GM23338 (cell line): ENCODE data around the gene EDDM13. TPM values are rescaled to one million over a fixed set of nuclear protein-coding genes. Genes with fewer than 3 reads are reported as not detected.

Experiments
- ATAC-seq: fragments of 200-7000 bp; cut with Tn5 transposase; 3 replicates; pipeline ENCODE4 v1.9.1; 2020
- DNase-seq: peaks from one replicate; pipeline ENCODE4 v3.0.0-alpha.2; 2015; ENCODE audit warnings: low spot score
- H2AFZ ChIP-seq: fragments of 200-600 bp; sonication (generic); 2 replicates; pipeline ENCODE4 v1.8.0; 2016; ENCODE audit warnings: antibody characterized with exemption, mild to moderate bottlenecking, moderate library complexity
- H3F3A ChIP-seq: fragments of 200-600 bp; sonication (generic); replicated peaks from 2 replicates; pipeline ENCODE4 v1.8.0; 2017; ENCODE audit warnings: antibody characterized with exemption, mixed run types, low read depth
- H3K27ac ChIP-seq: fragments of 200-600 bp; sonication (generic); 2 replicates; pipeline ENCODE4 v1.6.1; 2016; ENCODE audit warnings: low read depth
- H3K27me3 ChIP-seq: fragments of 200-600 bp; sonication (generic); 2 replicates; pipeline ENCODE4 v1.8.0; 2016; ENCODE audit warnings: mild to moderate bottlenecking, mixed run types, moderate library complexity; ENCODE audit not compliant: insufficient read depth
- H3K36me3 ChIP-seq: fragments of 200-600 bp; sonication (generic); 2 replicates; pipeline ENCODE4 v1.8.0; 2016; ENCODE audit warnings: mild to moderate bottlenecking; ENCODE audit not compliant: insufficient read depth
- H3K4me1 ChIP-seq: fragments of 200-600 bp; sonication (generic); 2 replicates; pipeline ENCODE4 v1.8.0; 2016; ENCODE audit warnings: mild to moderate bottlenecking, moderate library complexity; ENCODE audit not compliant: insufficient read depth
- H3K4me2 ChIP-seq: fragments of 200-600 bp; sonication (generic); 2 replicates; pipeline ENCODE4 v1.7.1; 2017; ENCODE audit warnings: mixed run types
- H3K4me3 ChIP-seq: fragments of 200-600 bp; sonication (generic); 2 replicates; pipeline ENCODE4 v1.6.1; 2016; ENCODE audit warnings: mixed run types
- H3K79me2 ChIP-seq: fragments of 200-600 bp; sonication (generic); replicated peaks from 2 replicates; pipeline ENCODE4 v1.8.0; 2017; ENCODE audit warnings: mild to moderate bottlenecking; ENCODE audit not compliant: insufficient read depth
- H3K9me2 ChIP-seq: fragments of 200-600 bp; sonication (generic); 2 replicates; pipeline ENCODE4 v1.8.0; 2017; ENCODE audit not compliant: insufficient read depth
- H4K20me1 ChIP-seq: fragments of 200-600 bp; sonication (generic); replicated peaks from 2 replicates; pipeline ENCODE4 v1.8.0; 2017; ENCODE audit warnings: mild to moderate bottlenecking; ENCODE audit not compliant: insufficient read depth
- H3K27ac Mint-ChIP-seq: 2 replicates; pipeline ENCODE4 v1.8.0; 2020; ENCODE audit warnings: inconsistent platforms, mild to moderate bottlenecking, moderate library complexity, mixed read lengths
- H3K27me3 Mint-ChIP-seq: 3 replicates; pipeline ENCODE4 v1.8.0; 2022; ENCODE audit warnings: low read depth, mild to moderate bottlenecking, moderate library complexity, mixed read lengths, inconsistent platforms; ENCODE audit not compliant: insufficient read depth, poor library complexity
- H3K36me3 Mint-ChIP-seq: 3 replicates; pipeline ENCODE4 v1.8.0; 2021; ENCODE audit warnings: low read depth, mild to moderate bottlenecking, inconsistent platforms, moderate library complexity, mixed read lengths
- H3K4me1 Mint-ChIP-seq: 3 replicates; pipeline ENCODE4 v1.8.0; 2020; ENCODE audit warnings: mild to moderate bottlenecking, inconsistent platforms, mixed read lengths
- H3K4me3 Mint-ChIP-seq: 3 replicates; pipeline ENCODE4 v1.8.0; 2021; ENCODE audit warnings: moderate library complexity, mild to moderate bottlenecking, inconsistent platforms, mixed read lengths
- H3K9me3 Mint-ChIP-seq: 3 replicates; pipeline ENCODE4 v1.8.0; 2020; ENCODE audit warnings: moderate library complexity, mild to moderate bottlenecking, inconsistent platforms, mixed read lengths
- CREB1 ChIP-seq: fragments of 250-450 bp; sonication (Bioruptor Pico); IDR thresholded peaks from 2 replicates; pipeline ENCODE4 v1.5.0; 2020; ENCODE audit warnings: low read depth, mild to moderate bottlenecking, moderate library complexity
- EZH2 ChIP-seq: fragments of 200-600 bp; sonication (generic); IDR thresholded peaks from one replicate; pipeline ENCODE4 v1.8.0; 2017; ENCODE audit warnings: antibody characterized with exemption, mild to moderate bottlenecking, low read depth; ENCODE audit not compliant: unreplicated experiment
- EZH2phosphoT487 ChIP-seq: fragments of 200-600 bp; sonication (generic); IDR thresholded peaks from one replicate; pipeline ENCODE4 v1.8.1; 2018; ENCODE audit warnings: antibody characterized with exemption; ENCODE audit not compliant: unreplicated experiment
- JUNB ChIP-seq: IDR thresholded peaks from one replicate; pipeline ENCODE4 v1.6.1; 2016; ENCODE audit warnings: antibody characterized with exemption; ENCODE audit not compliant: unreplicated experiment
- NANOG ChIP-seq: IDR thresholded peaks from 2 replicates; pipeline ENCODE4 v1.6.1; 2016; ENCODE audit warnings: antibody characterized with exemption, borderline replicate concordance
- POLR2AphosphoS5 ChIP-seq: IDR thresholded peaks from 2 replicates; pipeline ENCODE4 v1.6.1; 2016; ENCODE audit warnings: antibody characterized with exemption, low read depth
- STAT1 ChIP-seq: IDR thresholded peaks from one replicate; pipeline ENCODE4 v1.6.1; 2016; ENCODE audit warnings: antibody characterized with exemption; ENCODE audit not compliant: unreplicated experiment
- ZNF114 ChIP-seq: fragments of 250-450 bp; sonication (Bioruptor Pico); IDR thresholded peaks from 2 replicates; pipeline ENCODE4 v1.5.0; 2020; ENCODE audit warnings: mild to moderate bottlenecking, moderate library complexity
- ZNF331 ChIP-seq: fragments of 250-450 bp; sonication (Bioruptor Pico); IDR thresholded peaks from 2 replicates; pipeline ENCODE4 v1.5.0; 2020; ENCODE audit warnings: low read depth, mild to moderate bottlenecking, moderate library complexity
- polyA plus RNA-seq: library from polyadenylated mRNA; unstranded; fragments of >200 nt; fragmentation: Nextera tagmentation; extraction: Ambion mirVana; gene quantifications from 2 replicates; pipeline ENCODE4 v1.2.1, GENCODE V29; 2016
- total RNA-seq: library from RNA; depleted of rRNA; stranded (reverse); fragments of >200 nt; shearing (Covaris generic); gene quantifications from 2 replicates; pipeline ENCODE4 v1.2.3, GENCODE V29; 2014
- TF ChIP-seq, protein P1 (sequence below): fragments of 250-450 bp; sonication (Bioruptor Pico); IDR thresholded peaks from 2 replicates; pipeline ENCODE4 v1.5.0; 2020; ENCODE audit warnings: mild to moderate bottlenecking, moderate library complexity
- TF ChIP-seq, protein P2 (sequence below): IDR thresholded peaks from one replicate; pipeline ENCODE4 v1.6.1; 2018; ENCODE audit warnings: antibody characterized with exemption; ENCODE audit not compliant: unreplicated experiment
- TF ChIP-seq, protein P3 (sequence below): IDR thresholded peaks from 2 replicates; pipeline ENCODE4 v1.6.1; 2016; ENCODE audit warnings: antibody characterized with exemption
- TF ChIP-seq, protein P4 (sequence below), 2 experiments: fragments of 200-600 bp in 1 of 2; sonication (generic) in 1 of 2; conservative IDR thresholded peaks; 2 replicates each; pipeline versions ENCODE4 v1.5.1 to v1.6.1; 2016 to 2017; ENCODE audit warnings: antibody characterized with exemption in 2 of 2, low read depth in 2 of 2, mild to moderate bottlenecking in 2 of 2, moderate library complexity in 1 of 2

The EDDM13 gene
- total and polyA plus RNA-seq, 2 experiments from 2014 or later: 0.68 TPM; not detected in 1

DNA sequence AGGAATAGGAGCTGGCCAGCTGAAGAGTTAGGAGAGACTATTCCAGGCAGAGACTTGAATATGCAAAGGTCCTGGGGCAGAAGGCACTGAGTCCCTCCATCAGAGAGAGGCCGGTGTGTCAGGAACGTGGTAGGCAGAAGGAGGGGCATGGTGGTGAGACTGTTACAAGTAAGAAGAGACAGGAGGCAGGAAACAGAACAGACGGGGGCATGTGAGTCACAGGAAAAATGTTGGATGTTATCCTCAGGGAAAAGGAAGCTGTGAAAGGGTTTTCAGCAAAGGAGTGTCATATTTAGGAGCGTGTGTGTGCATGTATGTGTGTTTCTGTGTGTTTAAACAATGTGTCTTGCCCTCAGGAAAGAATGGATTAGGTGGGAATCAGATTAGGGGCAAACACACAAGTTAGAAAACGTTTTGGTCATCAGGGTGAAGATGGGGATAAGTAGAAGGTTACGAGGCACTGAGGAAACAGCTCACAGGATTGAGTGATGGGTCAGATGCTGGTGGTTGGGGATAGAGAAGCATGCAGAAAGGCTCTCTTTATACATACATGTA is 1.1 kb downstream of the EDDM13 start:
- Mint-ChIP-seq H3K4me3 (no peak overlapping the region), H3K4me1 (no peaks in the 10 kb centered on the region), H3K27ac (no peak overlapping the region), H3K27me3 (no peaks in the 10 kb centered on the region), H3K9me3 (peaks cover 5% of the 10 kb centered on the region; the same call in 2 of the 3 replicates), H3K36me3 (peaks cover 9% of the 10 kb centered on the region; the same call in 1 of the 3 replicates)
- H3K9me2 ChIP-seq: no peaks in the 10 kb centered on the region
- no peak for ATAC-seq
- no peak overlapping the region for H3K4me2 ChIP-seq
- H3K36me3 ChIP-seq: 0 out of 2 replicates have a peak, but pooled peaks cover 3% of the 10 kb centered on the region
- no peaks in the 10 kb centered on the region for H3K27me3 ChIP-seq
- DNase-seq: no peak
- H3K27ac ChIP-seq: no peak overlapping the region
- no peak overlapping the region for H3K4me3 ChIP-seq
- no peaks in the 10 kb centered on the region for H4K20me1 ChIP-seq
- TF ChIP-seq, protein P1, sequence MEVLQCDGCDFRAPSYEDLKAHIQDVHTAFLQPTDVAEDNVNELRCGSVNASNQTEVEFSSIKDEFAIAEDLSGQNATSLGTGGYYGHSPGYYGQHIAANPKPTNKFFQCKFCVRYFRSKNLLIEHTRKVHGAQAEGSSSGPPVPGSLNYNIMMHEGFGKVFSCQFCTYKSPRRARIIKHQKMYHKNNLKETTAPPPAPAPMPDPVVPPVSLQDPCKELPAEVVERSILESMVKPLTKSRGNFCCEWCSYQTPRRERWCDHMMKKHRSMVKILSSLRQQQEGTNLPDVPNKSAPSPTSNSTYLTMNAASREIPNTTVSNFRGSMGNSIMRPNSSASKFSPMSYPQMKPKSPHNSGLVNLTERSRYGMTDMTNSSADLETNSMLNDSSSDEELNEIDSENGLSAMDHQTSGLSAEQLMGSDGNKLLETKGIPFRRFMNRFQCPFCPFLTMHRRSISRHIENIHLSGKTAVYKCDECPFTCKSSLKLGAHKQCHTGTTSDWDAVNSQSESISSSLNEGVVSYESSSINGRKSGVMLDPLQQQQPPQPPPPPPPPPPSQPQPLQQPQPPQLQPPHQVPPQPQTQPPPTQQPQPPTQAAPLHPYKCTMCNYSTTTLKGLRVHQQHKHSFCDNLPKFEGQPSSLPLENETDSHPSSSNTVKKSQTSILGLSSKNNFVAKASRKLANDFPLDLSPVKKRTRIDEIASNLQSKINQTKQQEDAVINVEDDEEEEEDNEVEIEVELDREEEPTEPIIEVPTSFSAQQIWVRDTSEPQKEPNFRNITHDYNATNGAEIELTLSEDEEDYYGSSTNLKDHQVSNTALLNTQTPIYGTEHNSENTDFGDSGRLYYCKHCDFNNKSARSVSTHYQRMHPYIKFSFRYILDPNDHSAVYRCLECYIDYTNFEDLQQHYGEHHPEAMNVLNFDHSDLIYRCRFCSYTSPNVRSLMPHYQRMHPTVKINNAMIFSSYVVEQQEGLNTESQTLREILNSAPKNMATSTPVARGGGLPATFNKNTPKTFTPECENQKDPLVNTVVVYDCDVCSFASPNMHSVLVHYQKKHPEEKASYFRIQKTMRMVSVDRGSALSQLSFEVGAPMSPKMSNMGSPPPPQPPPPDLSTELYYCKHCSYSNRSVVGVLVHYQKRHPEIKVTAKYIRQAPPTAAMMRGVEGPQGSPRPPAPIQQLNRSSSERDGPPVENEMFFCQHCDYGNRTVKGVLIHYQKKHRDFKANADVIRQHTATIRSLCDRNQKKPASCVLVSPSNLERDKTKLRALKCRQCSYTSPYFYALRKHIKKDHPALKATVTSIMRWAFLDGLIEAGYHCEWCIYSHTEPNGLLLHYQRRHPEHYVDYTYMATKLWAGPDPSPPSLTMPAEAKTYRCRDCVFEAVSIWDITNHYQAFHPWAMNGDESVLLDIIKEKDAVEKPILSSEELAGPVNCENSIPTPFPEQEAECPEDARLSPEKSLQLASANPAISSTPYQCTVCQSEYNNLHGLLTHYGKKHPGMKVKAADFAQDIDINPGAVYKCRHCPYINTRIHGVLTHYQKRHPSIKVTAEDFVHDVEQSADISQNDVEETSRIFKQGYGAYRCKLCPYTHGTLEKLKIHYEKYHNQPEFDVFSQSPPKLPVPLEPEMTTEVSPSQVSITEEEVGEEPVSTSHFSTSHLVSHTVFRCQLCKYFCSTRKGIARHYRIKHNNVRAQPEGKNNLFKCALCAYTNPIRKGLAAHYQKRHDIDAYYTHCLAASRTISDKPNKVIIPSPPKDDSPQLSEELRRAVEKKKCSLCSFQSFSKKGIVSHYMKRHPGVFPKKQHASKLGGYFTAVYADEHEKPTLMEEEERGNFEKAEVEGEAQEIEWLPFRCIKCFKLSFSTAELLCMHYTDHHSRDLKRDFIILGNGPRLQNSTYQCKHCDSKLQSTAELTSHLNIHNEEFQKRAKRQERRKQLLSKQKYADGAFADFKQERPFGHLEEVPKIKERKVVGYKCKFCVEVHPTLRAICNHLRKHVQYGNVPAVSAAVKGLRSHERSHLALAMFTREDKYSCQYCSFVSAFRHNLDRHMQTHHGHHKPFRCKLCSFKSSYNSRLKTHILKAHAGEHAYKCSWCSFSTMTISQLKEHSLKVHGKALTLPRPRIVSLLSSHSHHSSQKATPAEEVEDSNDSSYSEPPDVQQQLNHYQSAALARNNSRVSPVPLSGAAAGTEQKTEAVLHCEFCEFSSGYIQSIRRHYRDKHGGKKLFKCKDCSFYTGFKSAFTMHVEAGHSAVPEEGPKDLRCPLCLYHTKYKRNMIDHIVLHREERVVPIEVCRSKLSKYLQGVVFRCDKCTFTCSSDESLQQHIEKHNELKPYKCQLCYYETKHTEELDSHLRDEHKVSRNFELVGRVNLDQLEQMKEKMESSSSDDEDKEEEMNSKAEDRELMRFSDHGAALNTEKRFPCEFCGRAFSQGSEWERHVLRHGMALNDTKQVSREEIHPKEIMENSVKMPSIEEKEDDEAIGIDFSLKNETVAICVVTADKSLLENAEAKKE (CRISPR knock-in tag): no peak
- TF ChIP-seq ZNF331 (CRISPR knock-in tag) (no peak), EZH2 (no peak), EZH2phosphoT487 (no peak), POLR2AphosphoS5 (no peak), STAT1 (no peak), CREB1 (CRISPR knock-in tag) (no peak), ZNF114 (no peak), JUNB (no peak), NANOG (no peak)
- TF ChIP-seq, protein P2, sequence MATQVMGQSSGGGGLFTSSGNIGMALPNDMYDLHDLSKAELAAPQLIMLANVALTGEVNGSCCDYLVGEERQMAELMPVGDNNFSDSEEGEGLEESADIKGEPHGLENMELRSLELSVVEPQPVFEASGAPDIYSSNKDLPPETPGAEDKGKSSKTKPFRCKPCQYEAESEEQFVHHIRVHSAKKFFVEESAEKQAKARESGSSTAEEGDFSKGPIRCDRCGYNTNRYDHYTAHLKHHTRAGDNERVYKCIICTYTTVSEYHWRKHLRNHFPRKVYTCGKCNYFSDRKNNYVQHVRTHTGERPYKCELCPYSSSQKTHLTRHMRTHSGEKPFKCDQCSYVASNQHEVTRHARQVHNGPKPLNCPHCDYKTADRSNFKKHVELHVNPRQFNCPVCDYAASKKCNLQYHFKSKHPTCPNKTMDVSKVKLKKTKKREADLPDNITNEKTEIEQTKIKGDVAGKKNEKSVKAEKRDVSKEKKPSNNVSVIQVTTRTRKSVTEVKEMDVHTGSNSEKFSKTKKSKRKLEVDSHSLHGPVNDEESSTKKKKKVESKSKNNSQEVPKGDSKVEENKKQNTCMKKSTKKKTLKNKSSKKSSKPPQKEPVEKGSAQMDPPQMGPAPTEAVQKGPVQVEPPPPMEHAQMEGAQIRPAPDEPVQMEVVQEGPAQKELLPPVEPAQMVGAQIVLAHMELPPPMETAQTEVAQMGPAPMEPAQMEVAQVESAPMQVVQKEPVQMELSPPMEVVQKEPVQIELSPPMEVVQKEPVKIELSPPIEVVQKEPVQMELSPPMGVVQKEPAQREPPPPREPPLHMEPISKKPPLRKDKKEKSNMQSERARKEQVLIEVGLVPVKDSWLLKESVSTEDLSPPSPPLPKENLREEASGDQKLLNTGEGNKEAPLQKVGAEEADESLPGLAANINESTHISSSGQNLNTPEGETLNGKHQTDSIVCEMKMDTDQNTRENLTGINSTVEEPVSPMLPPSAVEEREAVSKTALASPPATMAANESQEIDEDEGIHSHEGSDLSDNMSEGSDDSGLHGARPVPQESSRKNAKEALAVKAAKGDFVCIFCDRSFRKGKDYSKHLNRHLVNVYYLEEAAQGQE: no peak
- TF ChIP-seq, protein P3, sequence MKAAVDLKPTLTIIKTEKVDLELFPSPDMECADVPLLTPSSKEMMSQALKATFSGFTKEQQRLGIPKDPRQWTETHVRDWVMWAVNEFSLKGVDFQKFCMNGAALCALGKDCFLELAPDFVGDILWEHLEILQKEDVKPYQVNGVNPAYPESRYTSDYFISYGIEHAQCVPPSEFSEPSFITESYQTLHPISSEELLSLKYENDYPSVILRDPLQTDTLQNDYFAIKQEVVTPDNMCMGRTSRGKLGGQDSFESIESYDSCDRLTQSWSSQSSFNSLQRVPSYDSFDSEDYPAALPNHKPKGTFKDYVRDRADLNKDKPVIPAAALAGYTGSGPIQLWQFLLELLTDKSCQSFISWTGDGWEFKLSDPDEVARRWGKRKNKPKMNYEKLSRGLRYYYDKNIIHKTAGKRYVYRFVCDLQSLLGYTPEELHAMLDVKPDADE: no peak
- TF ChIP-seq, protein P4, sequence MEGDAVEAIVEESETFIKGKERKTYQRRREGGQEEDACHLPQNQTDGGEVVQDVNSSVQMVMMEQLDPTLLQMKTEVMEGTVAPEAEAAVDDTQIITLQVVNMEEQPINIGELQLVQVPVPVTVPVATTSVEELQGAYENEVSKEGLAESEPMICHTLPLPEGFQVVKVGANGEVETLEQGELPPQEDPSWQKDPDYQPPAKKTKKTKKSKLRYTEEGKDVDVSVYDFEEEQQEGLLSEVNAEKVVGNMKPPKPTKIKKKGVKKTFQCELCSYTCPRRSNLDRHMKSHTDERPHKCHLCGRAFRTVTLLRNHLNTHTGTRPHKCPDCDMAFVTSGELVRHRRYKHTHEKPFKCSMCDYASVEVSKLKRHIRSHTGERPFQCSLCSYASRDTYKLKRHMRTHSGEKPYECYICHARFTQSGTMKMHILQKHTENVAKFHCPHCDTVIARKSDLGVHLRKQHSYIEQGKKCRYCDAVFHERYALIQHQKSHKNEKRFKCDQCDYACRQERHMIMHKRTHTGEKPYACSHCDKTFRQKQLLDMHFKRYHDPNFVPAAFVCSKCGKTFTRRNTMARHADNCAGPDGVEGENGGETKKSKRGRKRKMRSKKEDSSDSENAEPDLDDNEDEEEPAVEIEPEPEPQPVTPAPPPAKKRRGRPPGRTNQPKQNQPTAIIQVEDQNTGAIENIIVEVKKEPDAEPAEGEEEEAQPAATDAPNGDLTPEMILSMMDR (conservative IDR thresholded peaks at IDR 0.05; ENCODE audit: low read depth in 2 of 2): no peak
- no peaks in the 10 kb centered on the region for H3F3A ChIP-seq
- H3K79me2 ChIP-seq: no peaks in the 10 kb centered on the region
- H3K4me1 ChIP-seq: no peaks in the 10 kb centered on the region
- no peak overlapping the region for H2AFZ ChIP-seq
